Astrocyte of the cerebellum (primary cell): Measurements from ENCODE around the gene SKAP1.

Experiments
- DNase-seq: peaks from one replicate; pipeline ENCODE4 v3.0.0-alpha.2; 2011; ENCODE audit warnings: low read depth
- H3K4me3 ChIP-seq: 2 replicates; pipeline ENCODE4 v1.5.1; 2011; ENCODE audit warnings: mild to moderate bottlenecking, low read depth, low read length, moderate library complexity
- in situ Hi-C: cut with HindIII; loops from 2 replicates; pipeline ENCODE4 v1.10.0; 2017; ENCODE audit warnings: low sequenced_read_pairs
- TF ChIP-seq, protein P1 (sequence below): IDR thresholded peaks from 2 replicates; pipeline ENCODE4 v1.5.1; 2012; ENCODE audit warnings: low read length, low read depth, moderate library complexity, mild to moderate bottlenecking; ENCODE audit errors: missing control alignments

Gene SKAP1

DNA sequence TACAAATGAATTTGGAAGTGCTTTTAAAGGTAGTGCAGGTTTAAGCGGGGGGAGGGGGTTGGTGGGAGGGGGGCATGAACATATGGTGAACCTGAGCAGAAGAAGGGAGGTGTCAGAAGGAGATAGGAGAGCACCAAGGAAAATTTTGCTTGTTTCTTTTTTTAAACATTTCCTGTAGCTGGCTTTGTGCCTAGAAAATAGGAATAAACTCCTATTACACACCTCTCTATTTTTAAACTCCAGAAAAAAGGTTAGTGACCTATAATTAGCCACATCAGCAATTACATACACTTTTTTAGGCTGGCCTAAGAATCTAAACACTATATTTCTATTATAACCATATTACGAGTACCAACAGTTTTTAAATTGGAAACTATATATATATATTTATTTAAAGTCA, 159.1 kb downstream of the SKAP1 start:
- TF ChIP-seq, protein P1, sequence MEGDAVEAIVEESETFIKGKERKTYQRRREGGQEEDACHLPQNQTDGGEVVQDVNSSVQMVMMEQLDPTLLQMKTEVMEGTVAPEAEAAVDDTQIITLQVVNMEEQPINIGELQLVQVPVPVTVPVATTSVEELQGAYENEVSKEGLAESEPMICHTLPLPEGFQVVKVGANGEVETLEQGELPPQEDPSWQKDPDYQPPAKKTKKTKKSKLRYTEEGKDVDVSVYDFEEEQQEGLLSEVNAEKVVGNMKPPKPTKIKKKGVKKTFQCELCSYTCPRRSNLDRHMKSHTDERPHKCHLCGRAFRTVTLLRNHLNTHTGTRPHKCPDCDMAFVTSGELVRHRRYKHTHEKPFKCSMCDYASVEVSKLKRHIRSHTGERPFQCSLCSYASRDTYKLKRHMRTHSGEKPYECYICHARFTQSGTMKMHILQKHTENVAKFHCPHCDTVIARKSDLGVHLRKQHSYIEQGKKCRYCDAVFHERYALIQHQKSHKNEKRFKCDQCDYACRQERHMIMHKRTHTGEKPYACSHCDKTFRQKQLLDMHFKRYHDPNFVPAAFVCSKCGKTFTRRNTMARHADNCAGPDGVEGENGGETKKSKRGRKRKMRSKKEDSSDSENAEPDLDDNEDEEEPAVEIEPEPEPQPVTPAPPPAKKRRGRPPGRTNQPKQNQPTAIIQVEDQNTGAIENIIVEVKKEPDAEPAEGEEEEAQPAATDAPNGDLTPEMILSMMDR: no peak
- in situ Hi-C loops: no loop called here
- no peak overlapping the region for H3K4me3 ChIP-seq
- DNase-seq: no peak

DNA sequence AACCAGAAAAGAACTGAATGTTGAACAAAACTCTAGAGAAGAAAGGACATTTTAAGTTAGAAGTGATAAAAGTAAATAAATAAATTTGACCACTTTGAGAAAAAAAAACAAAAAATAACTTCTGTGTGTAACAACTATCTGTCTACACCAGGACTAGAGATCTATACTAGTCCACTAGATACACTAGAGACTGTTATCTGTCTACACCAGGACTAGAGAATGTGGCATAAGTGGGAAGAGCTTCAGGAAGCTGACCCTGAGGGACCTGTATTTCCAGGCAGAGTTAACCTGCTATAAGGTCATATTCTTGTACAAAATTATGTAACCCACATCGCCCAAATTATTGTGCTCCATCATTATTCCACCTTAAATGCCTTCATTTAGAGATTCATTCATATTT, 160.8 kb downstream of the SKAP1 start:
- no peak for DNase-seq
- TF ChIP-seq, protein P1: no peak
- no peak overlapping the region for H3K4me3 ChIP-seq
- in situ Hi-C loops: no loop called here

DNA sequence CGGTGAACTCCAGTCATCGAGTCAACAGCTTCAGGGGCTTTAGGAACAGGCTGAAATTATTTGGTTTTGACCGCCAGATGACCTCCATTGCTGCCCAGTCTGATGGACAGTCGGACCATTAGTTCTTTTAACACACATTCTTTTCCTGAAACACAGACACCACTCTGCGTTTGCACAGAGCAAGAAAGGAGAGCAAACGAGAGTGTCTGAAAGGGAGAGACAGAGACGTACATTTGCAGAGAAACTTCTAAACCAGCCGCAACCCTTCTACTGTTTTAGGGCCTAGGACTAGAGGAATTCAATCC, 166.3 kb downstream of the SKAP1 start:
- TF ChIP-seq, protein P1: no peak
- in situ Hi-C loops: no loop called here
- no peak overlapping the region for H3K4me3 ChIP-seq
- DNase-seq: no peak

DNA sequence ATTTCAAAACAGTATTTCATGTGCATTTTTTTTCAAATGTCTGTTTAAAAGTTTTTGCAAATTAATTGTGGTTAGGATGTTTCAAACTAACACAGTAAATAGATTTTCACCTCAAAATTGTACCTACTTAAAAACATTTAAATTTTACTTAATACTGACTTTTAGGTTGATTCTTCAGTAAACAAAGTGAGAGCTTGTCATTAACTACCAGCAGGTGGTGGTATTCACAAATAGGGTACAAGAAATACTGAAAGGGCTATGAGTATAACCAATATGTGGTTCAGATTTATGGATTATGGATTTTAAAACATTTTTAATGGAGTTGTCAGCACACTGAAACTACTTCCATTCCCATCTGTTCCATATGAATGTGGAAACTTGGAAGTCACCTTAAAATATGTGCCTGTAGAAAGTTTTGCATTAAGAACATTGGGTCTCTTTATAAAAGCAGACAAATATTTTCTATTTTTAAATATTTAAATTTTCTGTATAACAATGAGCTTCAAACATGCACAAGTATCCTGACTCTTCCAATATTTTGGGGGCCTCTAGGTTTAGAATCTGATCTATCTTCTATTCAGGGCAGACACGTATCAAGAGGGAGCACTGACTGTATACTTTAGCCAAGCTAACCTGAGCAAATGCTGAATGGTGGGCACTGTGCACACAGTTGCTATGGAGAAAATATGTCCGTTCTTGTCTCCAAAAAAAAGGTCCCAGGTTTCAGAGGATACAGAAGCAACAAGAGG, 166.9 kb downstream of the SKAP1 start:
- no peak for DNase-seq
- TF ChIP-seq, protein P1: no peak
- in situ Hi-C loops: no loop called here
- H3K4me3 ChIP-seq: no peak overlapping the region

DNA sequence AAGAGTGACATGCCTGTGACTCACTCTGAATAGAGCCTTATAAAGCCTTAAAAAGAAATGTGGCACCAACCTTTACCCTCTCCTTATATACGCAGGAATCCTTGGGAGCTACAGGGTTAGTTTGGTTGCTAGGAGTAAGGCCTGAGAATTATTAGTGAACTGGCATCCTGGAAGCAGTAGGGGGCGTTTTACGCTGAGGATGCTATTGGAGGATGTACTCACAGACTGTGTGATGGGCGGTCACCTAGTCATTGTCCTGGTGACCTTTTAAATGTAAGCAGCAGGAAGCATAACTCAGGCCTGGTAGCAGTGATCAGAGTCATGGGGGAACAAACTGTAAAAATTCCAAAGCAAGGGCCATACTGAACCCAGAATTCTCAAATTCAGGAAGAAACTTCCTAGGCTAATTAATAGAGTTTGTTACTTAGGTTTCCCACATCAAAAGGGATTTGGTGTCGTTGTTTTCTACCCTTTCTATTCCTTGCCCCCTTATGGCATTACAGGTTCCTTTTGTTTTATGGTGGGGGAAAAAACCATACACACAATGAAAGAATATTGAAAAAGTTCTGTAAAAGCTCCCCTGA, 168.6 kb downstream of the SKAP1 start:
- no peak overlapping the region for H3K4me3 ChIP-seq
- TF ChIP-seq, protein P1: peak; percentile 52
- DNase-seq: no peak
- in situ Hi-C loops: no loop called here

DNA sequence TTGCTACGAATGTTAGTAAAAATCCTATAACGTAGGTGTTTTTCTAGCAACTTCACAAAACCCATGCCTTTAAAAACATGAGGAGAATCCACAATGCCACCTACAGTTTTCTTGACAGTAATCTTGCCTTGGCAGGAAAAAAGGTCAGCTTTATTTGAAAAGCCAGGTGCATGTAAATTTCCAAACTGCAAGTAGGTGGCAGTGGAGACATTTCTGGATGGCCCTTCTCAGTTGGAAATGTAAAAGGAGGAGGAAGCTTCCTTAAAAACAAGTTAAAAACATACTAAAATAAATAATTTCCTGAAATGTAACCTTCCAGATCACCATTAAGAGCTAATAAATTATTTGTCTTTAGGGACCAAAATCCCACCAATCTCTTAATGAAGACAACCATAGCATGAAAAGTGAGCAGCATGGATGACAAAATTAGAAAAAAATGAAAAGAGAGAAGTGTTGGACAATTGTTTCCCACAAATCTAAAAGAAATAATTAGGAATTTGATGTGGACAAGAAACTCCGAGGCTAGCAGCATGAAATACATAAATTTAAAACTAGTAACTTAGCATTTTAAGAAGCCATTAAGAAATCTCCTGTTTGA, 170.2 kb downstream of the SKAP1 start:
- DNase-seq: peak; percentile 16
- in situ Hi-C loops: no loop called here
- H3K4me3 ChIP-seq: no peak overlapping the region
- TF ChIP-seq, protein P1: peak; percentile 74
